ENCODE data around the gene PPL. TPM values are rescaled to one million over a fixed set of nuclear protein-coding genes. Genes with fewer than 3 reads are reported as not detected.

Gene PPL
- total and polyA plus RNA-seq, 11 donors = 4.3 to 23.8 (median 7.8) TPM

DNA sequence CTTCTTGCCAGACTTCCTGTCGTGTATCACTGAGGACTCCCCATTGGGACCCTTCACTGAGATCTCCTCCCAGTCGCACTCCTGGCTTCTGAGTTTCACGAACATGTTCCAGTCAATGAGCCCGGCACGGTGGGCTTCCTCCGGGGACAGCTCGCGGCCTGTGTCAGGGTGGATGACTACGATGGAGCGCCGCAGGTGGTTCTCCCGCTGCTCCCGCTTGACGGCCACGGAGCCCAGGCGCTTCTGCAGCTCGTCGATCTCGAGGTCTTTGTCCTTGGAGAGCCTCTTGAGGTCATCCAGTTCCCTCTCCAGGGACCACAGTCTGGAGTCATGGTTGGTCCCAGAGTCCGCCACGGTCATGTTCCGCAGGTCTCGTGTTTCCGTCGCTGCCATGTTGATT lies 53.4 kb downstream of the PPL start:
- Histone ChIP-seq H3K36me3 (peaks cover 15 to 100% (median 95%) of the 10 kb centered on the region in 9 donors), H3K27me3 (no peaks in the 10 kb centered on the region), H3K9me3 (no peaks in the 10 kb centered on the region), H3K4me3 (no peak overlapping the region), H3K27ac (peak overlapping the region in 5 of 12 donors; percentile 13 to 67 (median 38)), H3K4me1 (peaks cover 0 to 18% (median 11%) of the 10 kb centered on the region in 12 donors)
- ATAC-seq (no peak), DNase-seq (no peak)
- intact Hi-C loops (cut with DNase I) = no loop called here
- WGBS, 4 donors = 96 to 98% (median 96%) methylated on average over 8 to 25 of the region's 25 CpGs
- TF ChIP-seq, protein P1, sequence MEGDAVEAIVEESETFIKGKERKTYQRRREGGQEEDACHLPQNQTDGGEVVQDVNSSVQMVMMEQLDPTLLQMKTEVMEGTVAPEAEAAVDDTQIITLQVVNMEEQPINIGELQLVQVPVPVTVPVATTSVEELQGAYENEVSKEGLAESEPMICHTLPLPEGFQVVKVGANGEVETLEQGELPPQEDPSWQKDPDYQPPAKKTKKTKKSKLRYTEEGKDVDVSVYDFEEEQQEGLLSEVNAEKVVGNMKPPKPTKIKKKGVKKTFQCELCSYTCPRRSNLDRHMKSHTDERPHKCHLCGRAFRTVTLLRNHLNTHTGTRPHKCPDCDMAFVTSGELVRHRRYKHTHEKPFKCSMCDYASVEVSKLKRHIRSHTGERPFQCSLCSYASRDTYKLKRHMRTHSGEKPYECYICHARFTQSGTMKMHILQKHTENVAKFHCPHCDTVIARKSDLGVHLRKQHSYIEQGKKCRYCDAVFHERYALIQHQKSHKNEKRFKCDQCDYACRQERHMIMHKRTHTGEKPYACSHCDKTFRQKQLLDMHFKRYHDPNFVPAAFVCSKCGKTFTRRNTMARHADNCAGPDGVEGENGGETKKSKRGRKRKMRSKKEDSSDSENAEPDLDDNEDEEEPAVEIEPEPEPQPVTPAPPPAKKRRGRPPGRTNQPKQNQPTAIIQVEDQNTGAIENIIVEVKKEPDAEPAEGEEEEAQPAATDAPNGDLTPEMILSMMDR (IDR thresholded peaks at IDR 0.05) = no peak
- TF ChIP-seq POLR2A (IDR thresholded peaks at IDR 0.05) = no peak

DNA sequence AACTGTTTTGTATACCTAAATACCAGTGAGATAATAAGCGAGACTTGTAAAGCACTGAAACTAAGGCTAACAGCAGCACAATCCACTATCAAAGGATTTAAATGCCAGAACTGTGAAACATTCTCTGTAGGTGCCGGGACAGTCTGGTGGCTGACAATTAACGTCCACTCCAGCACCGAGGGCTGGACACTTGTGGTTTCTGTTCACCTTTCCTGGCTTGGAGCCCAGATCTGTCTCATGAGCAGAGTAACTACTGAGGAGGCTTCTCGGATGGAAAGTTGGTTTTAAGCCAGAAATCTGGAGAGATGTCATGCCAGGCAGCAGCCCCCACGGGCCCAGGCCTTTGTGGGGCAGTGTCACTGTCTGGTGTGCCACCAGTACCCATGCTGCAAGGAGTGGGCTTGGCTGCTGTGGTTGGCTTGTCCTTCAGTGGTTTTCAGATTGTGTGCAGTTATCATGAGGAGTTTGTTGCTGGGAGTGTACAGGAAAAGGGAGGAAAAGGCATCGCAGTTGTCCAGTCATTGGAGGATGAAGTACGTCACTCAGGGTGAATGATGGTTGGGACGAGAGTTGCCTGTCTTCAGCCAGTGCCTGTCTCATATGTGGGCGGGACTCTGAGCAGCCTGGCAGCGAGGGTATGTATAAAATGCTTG lies 54.2 kb downstream of the PPL start:
- peak in 4 of 5 donors; percentile 43 to 71 (median 54) for DNase-seq
- 44 to 61% (median 59%) methylated on average over 10 to 11 of the region's 11 CpGs for WGBS, 4 donors
- no peaks in the 10 kb centered on the region for H3K27me3 ChIP-seq
- H3K27ac ChIP-seq = peak overlapping the region in 6 of 12 donors; percentile 13 to 67 (median 34)
- peak; percentile 71 to 85 (median 78) for ATAC-seq
- no peak for TF ChIP-seq POLR2A (IDR thresholded peaks at IDR 0.05)
- TF ChIP-seq, protein P1 (IDR thresholded peaks at IDR 0.05) = no peak
- H3K4me3 ChIP-seq = no peak overlapping the region
- H3K4me1 ChIP-seq = peaks cover 0 to 18% (median 11%) of the 10 kb centered on the region in 12 donors
- intact Hi-C loops (cut with DNase I) = no loop called here
- no peaks in the 10 kb centered on the region for H3K9me3 ChIP-seq
- H3K36me3 ChIP-seq = peaks cover 15 to 100% (median 96%) of the 10 kb centered on the region in 9 donors

DNA sequence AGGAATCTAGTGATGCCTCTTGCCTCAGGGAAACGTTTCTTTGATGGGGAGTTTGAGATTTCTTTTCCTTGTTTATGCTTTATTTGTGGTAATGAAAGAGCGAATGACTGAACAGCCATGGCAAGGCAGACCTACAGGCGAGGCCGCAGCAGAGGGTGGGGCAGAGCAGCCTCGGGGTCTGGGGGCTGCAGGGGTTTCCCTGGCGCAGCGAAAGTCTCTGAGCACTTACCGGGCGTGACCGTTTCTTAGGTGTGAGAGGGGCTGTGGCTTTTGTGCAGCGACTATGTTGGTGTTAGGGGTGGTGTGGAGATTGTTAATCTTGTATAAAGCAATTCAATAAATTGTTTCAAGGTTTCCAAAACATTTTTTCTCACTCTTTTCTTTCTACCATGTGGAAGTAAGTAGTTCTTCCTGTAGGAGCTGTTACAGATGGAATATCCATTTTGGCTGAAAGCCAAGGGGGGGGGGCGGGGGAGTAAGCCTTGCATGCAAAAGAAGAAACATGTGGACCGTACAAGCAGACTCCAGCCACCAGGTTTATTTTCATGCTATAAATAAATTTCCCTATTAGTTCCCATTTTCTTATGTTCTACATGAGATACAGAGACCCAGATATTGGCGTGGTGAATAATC lies 54.8 kb downstream of the PPL start:
- intact Hi-C loops (cut with DNase I) = no loop called here
- H3K27me3 ChIP-seq = no peaks in the 10 kb centered on the region
- peak overlapping the region in 7 of 12 donors; percentile 13 to 67 (median 31) for H3K27ac ChIP-seq
- no peaks in the 10 kb centered on the region for H3K9me3 ChIP-seq
- ATAC-seq = no peak
- H3K4me3 ChIP-seq = no peak overlapping the region
- H3K4me1 ChIP-seq = peaks cover 0 to 18% (median 11%) of the 10 kb centered on the region in 12 donors
- 64 to 75% (median 69%) methylated on average over 14 of the region's 14 CpGs for WGBS, 4 donors
- H3K36me3 ChIP-seq = peaks cover 15 to 100% (median 96%) of the 10 kb centered on the region in 9 donors
- TF ChIP-seq POLR2A (IDR thresholded peaks at IDR 0.05) = no peak
- TF ChIP-seq, protein P1 (IDR thresholded peaks at IDR 0.05) = no peak
- DNase-seq = no peak

DNA sequence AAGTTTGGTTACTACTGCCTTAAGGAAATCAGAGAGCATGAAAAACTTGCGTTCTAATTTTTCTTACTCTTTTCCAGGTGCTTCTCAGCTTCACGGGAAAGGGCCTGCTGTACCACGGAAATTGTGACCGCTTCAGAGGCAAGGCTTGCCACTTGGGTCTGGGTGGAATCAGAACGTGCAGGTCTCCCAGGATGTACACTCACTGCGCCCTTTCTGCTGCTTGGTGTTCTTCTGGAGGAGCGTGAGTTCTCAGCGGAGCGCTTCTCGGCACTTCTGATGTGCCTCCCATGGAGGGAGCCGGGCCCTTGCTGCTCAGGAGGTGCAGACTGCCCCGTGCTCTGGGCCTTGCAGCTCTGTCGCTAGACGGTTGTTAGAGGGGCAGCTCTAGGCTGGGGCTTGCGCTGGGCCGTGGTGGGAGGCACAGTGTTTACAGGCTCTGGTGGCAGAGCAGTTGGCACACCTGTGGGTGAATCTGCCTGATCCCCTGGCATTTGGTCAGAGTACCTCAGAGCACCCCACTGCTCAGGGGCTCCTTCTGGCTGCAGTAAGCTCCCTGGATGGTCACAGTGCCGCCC lies 56.9 kb downstream of the PPL start:
- no peak overlapping the region for H3K4me3 ChIP-seq
- DNase-seq (no peak), ATAC-seq (no peak)
- no peak overlapping the region for H3K27ac ChIP-seq
- 91 to 96% (median 95%) methylated on average over 10 to 17 of the region's 17 CpGs for WGBS, 4 donors
- TF ChIP-seq POLR2A (IDR thresholded peaks at IDR 0.05) = no peak
- TF ChIP-seq, protein P1 (IDR thresholded peaks at IDR 0.05) = no peak
- no peaks in the 10 kb centered on the region for H3K9me3 ChIP-seq
- H3K27me3 ChIP-seq = no peaks in the 10 kb centered on the region
- peaks cover 0 to 18% (median 11%) of the 10 kb centered on the region in 12 donors for H3K4me1 ChIP-seq
- intact Hi-C loops (cut with DNase I) = no loop called here
- H3K36me3 ChIP-seq = peaks cover 15 to 100% (median 96%) of the 10 kb centered on the region in 9 donors

Data from heart left ventricle (tissue), 16 donors.